HL-60/S4 (cell line): Measurements from ENCODE around the gene OR51B4.
"Not testable (repeated sequence)": the region's sequence is repeated elsewhere in the genome, so short reads cannot be mapped to it uniquely, and the experiment has no call there.

Experiments
- in situ Hi-C: fragments of 300-500 bp; cut with MboI; formaldehyde crosslinking; loops from 2 replicates; pipeline ENCODE4 v1.14.3; 2022; ENCODE audit warnings: low sequenced_read_pairs

OR51B4 gene, protein sequence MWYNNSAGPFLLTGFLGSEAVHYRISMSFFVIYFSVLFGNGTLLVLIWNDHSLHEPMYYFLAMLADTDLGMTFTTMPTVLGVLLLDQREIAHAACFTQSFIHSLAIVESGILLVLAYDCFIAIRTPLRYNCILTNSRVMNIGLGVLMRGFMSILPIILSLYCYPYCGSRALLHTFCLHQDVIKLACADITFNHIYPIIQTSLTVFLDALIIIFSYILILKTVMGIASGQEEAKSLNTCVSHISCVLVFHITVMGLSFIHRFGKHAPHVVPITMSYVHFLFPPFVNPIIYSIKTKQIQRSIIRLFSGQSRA

GRCh38 chr11:5301846-5302245, at the start of gene OR51B4:
OR51B4 (minus strand) TSS chr11:5301946; CDS start chr11:5301946, 0 bp downstream.
- in situ Hi-C loops = no loop called here

DNA sequence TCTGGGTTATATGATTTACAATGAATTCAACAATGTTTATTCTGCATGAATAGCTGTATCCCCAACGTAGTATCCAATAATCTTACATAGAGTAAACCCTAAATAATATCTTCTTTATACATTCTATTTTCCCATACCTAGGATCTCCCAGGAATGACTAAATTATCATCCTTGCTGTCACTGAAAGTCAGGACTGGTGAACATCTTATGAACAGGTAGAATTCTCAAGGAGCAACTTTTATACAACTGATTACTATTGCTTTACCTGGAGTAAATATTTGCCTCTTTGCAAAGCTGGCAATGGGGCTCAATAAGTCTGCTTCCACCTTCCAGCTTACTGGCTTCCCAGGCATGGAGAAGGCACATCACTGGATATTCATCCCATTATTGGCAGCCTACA, 49.5 kb upstream of the OR51B4 start, which contains the start of gene OR51B6:
OR51B6 (plus strand) TSS at position 301 of the 400 bp plus-strand sequence; CDS start at position 301, 0 bp downstream.
- in situ Hi-C loops = no loop called here

DNA sequence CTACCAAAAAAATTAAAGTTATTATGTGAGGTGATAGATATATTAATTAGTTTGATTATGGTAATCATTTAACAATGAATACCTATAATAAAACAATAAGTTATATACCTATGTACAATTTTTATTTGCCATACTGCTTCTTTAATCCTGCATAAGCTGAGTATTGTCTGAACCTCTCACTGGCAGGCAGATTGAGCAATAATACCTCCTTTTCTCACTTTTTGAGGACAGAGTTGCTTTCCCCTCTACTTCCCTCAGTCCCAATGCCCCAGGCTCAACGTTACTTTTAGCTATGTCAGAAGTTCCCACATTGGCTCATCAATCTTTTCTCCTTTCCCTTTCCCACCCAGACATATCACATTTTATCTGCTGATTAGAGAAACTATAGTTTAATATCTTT, 47.8 kb upstream of the OR51B4 start:
- in situ Hi-C loops = no loop called here

DNA sequence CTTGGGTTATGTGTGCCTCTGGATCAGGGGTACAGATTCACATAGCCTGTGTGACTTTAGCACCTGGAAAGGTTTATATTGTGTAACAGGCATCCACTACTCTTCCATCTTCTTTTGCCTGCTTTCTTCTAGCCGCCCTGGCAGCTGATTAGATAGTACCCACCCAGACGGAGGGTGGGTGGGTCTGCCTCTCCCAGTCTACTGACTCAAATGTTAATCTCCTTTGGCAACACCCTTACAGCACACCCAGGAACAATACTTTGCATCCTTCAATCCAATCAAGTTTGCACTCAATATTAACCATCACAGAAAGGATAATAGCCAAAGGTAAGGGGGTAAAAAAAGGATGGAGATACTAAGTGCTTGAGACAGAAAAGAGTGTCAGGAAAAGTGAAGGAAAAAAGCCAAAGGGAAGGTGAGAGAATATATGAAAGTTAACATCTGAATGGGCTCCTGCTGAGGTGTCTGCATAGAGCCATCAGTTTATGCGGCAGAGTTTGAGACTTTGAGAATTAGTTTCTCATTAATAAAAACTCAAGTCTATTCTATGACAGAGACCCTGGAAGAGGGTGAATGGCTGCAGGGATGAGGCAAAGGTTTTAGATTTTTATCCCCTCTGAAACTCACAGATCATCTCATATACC, 46.9 kb upstream of the OR51B4 start:
- in situ Hi-C loops = no loop called here

DNA sequence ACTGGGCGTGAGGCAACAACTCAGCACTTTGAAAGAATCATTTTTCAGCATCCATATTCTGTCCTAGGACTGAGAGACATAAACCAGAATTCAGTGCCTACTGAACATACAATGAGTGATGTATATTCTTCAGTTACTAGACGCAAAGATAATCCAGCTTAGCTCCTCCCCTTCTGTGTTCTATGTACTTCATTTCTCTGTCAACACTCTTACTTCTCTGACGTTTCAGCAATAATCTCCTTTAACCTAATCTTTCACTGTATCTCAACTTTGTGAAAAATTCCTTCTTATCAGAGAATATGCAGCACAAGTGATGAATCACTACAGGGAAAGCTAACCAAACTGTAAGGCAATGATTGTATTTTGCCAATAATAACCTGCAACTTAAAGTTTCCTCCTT, 44.1 kb upstream of the OR51B4 start:
- in situ Hi-C loops = no loop called here

GRCh38 chr11:5343474-5344335, 42.0 kb upstream of the OR51B4 start, which contains the start of gene OR51B5:
OR51B5 (minus strand) TSS chr11:5343524; CDS start chr11:5343524, 0 bp downstream.
- in situ Hi-C loops = no loop called here

DNA sequence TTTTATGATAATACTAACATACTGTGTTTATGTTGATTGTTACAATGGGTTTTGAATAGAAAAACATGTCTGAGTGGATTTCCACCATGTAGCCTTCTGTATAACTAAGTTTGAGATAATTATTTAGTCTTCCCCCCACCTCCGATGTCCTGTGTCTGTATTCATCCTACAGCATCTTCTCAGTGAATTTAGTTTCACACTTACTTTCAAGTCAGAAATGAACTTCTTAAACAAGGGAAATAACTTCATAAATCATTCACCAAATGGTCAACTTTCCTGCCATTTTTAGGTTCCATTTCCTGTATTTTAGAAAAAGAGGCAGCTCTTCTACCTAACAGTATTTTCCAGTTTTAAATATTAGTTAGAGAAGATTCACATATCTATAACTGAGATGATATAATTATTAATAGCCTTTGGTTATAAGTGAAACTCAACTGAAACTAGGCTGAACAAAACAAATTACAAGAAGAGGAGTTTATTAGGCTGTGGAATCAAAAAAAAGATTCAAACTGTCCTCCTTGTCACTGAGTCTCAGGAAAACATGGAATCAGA, 38.1 kb upstream of the OR51B4 start:
- in situ Hi-C loops = no loop called here

GRCh38 chr11:5337253-5337652, 35.5 kb upstream of the OR51B4 start:
- in situ Hi-C loops = not testable (repeated sequence)

DNA sequence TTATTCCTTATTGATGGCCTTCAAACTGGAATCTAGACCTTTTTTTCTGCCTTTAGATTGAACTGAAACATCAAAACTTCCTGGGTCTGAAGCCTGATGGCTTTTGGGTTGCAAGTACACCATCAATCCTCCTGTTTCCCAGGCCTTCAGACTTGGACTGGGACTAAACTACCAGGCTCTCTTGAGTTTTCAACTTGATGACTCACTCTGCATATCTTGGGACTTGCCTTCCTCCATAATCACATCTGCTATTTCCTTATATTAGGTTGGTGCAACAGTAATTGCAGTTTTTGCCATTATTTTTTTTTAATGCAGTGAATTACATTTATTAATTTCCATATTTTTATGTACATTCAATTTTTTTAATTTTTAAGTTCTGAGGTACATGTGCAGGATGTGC, 34.6 kb upstream of the OR51B4 start:
- in situ Hi-C loops = no loop called here

DNA sequence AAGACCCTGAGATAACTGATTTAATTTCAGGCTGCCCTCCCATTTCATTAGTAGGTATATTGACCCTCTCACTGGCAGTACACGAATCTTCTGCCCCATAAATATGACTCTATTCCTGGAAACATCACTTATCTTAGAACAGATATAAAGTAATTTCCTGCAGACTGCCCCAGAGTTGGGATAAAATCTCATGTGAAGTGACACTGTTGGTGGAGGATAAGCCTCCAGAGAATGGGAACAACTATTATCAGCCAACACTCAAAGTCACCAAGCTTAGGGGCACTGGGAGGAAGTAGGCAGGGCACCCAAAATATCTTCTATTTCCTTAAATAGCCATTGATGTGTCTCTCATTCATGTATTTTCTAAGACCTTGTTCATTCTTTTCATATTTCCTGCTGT, 33.4 kb upstream of the OR51B4 start:
- in situ Hi-C loops = no loop called here

GRCh38 chr11:5324197-5324596, 22.5 kb upstream of the OR51B4 start, which contains the start of gene OR51B2:
OR51B2 (minus strand) TSS chr11:5324297; CDS start chr11:5324297, 0 bp downstream.
- in situ Hi-C loops = no loop called here

DNA sequence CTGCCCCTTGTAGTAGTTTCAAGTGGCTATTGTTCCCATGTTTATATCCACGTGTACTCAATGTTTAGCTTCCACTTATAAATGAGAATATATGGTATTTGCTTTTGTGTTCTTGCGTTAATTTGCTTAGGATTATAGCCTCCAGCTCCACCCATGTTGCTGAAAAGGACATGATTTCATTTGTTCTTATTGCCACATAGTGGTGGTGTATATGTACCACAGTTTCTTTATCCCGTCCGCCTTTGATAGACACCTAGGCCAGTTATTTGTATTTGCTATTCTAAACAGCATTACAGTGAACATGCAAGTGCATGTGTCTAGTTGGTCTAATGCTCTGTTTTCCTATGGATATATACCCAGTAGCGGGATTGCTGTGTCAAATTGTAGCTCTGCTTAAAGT, 15.5 kb upstream of the OR51B4 start:
- in situ Hi-C loops = no loop called here

DNA sequence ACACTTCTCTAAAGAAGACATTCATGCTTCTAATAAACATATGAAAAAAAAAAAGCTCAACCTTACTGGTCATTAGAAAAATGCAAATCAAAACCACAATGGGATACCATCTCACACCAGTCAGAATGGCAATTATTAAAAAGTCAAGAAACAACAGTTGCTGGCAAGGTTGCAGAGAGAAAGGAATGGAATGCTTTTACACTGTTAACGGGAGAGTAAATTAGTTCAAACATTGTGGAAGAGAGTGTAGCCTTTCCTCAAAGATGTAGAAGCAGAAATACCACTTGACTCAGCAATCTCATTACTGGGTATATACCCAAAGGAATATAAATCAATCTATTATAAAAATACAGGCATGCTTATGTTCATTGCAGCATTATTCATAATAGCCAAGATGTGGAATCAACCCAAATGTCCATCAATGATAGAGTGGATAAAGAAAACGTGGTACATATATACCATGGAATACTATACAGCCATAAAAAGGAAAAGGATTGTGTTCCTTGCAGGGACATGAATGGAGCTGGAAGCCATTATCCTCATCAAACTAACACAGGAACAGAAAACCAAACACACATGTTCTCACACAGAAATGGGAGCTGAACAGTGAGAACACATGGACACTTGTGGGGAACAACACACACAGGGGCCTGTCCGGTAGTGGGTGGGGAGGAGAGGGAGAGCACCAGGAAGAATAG, 11.7 kb upstream of the OR51B4 start:
- in situ Hi-C loops = not testable (repeated sequence)

- in situ Hi-C loops = no loop called here
Observed at GRCh38 chr11:5310423-5310822, 8.7 kb upstream of the OR51B4 start.

DNA sequence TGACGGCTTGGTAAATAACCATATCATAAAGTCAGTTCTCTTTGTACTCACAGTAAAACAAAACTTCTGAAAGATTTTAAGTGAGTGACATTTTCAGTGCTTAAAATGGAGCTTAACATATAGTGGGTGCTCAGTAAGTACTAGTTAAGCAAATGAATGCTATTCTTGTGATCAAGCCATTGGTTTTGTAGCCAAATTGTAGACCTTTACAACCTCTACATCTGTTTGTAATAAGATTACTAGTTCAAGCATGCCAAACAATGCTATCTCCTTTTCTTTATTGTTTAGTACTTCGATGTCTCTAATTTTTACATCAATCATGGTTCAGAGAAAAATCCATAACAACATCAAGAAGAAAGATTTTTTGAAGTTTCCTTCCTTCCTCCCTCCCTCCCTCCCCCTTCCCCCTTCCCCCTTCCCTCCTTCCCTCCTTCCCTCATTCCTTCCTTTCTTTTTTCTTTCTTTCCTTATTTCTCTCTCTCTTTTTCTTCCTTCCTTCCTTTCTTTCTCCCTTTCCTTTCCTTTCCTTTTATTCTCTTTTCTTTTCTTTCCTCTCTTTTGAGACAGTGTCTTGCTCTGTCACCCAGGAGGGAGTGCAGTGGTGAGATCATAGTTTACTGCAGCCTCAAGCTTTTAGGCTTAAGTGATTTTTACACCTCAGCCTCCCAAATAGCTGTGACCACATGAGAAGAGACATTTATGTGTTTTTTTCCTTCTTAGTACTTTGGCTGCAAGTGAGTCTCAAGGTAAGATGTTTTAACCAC, 5.7 kb upstream of the OR51B4 start:
- in situ Hi-C loops = no loop called here

DNA sequence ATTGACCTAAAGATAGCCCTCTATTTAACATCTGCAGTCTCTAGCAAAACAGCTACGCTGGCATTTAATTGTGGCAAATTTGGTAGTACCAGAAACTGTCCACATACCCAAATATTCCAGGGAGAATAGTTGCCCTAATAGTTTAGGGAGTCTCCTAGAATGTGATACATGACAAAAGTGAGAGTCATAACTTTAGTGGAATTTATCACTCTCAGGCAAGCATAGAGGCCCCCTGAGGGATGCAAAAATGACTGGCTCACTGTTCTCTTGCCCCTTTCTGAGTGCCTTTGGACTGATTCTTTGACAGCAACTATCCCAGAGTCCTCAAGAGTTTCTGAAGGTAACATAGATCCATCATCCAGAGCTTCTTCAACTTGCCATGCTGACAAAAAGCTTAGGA, 2.3 kb upstream of the OR51B4 start:
- in situ Hi-C loops = no loop called here

GRCh38 chr11:5303626-5304025, 1.9 kb upstream of the OR51B4 start:
- in situ Hi-C loops = no loop called here

- in situ Hi-C loops = no loop called here
Observed at GRCh38 chr11:5300251-5300650, 1.5 kb downstream of the OR51B4 start.

DNA sequence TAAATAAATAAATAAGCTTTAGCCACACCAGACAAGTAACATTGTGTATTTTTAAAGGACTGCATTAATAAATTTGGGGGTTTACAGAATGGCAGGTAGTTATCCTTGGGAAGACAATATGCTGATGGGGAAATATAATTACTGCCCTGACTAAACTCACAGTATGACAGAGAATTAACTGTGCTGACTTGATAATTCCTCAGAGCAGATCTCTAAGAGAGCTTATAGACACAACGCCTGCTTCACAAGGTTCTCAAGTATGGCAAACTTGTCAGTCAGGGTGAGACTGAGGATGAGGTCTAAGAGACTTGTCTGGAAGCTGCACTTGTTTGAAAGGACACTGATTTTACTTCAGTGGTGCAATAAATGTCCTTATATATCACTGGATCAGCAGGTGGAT, 3.3 kb downstream of the OR51B4 start:
- in situ Hi-C loops = no loop called here
